Endothelial cell (in vitro differentiated cells): ENCODE results near the gene PGAP1. TPM values are rescaled to one million over a fixed set of nuclear protein-coding genes. Genes with fewer than 3 reads are reported as not detected.

ENCODE experiments used
- DNase-seq: peaks from one replicate; pipeline ENCODE4 v3.0.0; 2021; ENCODE audit warnings: low spot score
- H3K27ac Mint-ChIP-seq: one replicate; pipeline ENCODE4 v1.8.0; 2021; ENCODE audit warnings: mixed read lengths, inconsistent platforms; ENCODE audit not compliant: unreplicated experiment
- H3K27me3 Mint-ChIP-seq: one replicate; pipeline ENCODE4 v1.8.0; 2021; ENCODE audit warnings: mild to moderate bottlenecking, moderate library complexity, mixed read lengths, inconsistent platforms; ENCODE audit not compliant: unreplicated experiment
- H3K36me3 Mint-ChIP-seq: one replicate; pipeline ENCODE4 v1.8.0; 2021; ENCODE audit warnings: mild to moderate bottlenecking, low read depth, mixed read lengths, inconsistent platforms; ENCODE audit not compliant: unreplicated experiment
- H3K4me1 Mint-ChIP-seq: one replicate; pipeline ENCODE4 v1.8.0; 2021; ENCODE audit warnings: mild to moderate bottlenecking, mixed read lengths, inconsistent platforms; ENCODE audit not compliant: unreplicated experiment
- H3K4me3 Mint-ChIP-seq: one replicate; pipeline ENCODE4 v1.8.0; 2021; ENCODE audit warnings: mild to moderate bottlenecking, mixed read lengths, inconsistent platforms; ENCODE audit not compliant: unreplicated experiment
- H3K9me3 Mint-ChIP-seq: one replicate; pipeline ENCODE4 v1.8.0; 2021; ENCODE audit warnings: mixed read lengths, inconsistent platforms; ENCODE audit not compliant: unreplicated experiment
- CTCF ChIP-seq: fragments of 200-600 bp; sonication (generic); IDR thresholded peaks from one replicate; pipeline ENCODE4 v1.5.0; 2021; ENCODE audit warnings: antibody characterized with exemption; ENCODE audit not compliant: unreplicated experiment
- total RNA-seq: library from RNA; stranded (reverse); fragmentation: NEBNext Ultra II Directional; extraction: Animal tissue kit (Norgen Biotek cat#: 25700); gene quantifications from one replicate; pipeline ENCODE4 v1.2.1, GENCODE V29; 2021; ENCODE audit not compliant: unreplicated experiment

Gene PGAP1
- total RNA-seq, 1 donor from 2014 or later: 32.9 TPM

- no peaks in the 10 kb centered on the region for H3K4me1 Mint-ChIP-seq
- DNase-seq: no peak
- TF ChIP-seq CTCF: no peak
- no peaks in the 10 kb centered on the region for H3K36me3 Mint-ChIP-seq
- no peaks in the 10 kb centered on the region for H3K9me3 Mint-ChIP-seq
- no peak overlapping the region for H3K27ac Mint-ChIP-seq
- no peak overlapping the region for H3K4me3 Mint-ChIP-seq
- no peaks in the 10 kb centered on the region for H3K27me3 Mint-ChIP-seq
Measured at GRCh38 chr2:196957881-196958525, 31.5 kb upstream of the PGAP1 start.

- Mint-ChIP-seq H3K4me1 (no peaks in the 10 kb centered on the region), H3K27me3 (no peaks in the 10 kb centered on the region), H3K36me3 (no peaks in the 10 kb centered on the region), H3K9me3 (no peaks in the 10 kb centered on the region), H3K4me3 (no peak overlapping the region), H3K27ac (no peak overlapping the region)
- no peak for TF ChIP-seq CTCF
- no peak for DNase-seq
Measured at GRCh38 chr2:196957442-196957841, 30.9 kb upstream of the PGAP1 start.

- no peaks in the 10 kb centered on the region for H3K36me3 Mint-ChIP-seq
- no peaks in the 10 kb centered on the region for H3K9me3 Mint-ChIP-seq
- H3K27ac Mint-ChIP-seq: no peak overlapping the region
- no peak for DNase-seq
- H3K4me3 Mint-ChIP-seq: no peak overlapping the region
- H3K27me3 Mint-ChIP-seq: no peaks in the 10 kb centered on the region
- no peaks in the 10 kb centered on the region for H3K4me1 Mint-ChIP-seq
- no peak for TF ChIP-seq CTCF
Measured at GRCh38 chr2:196956069-196956468, 29.6 kb upstream of the PGAP1 start.

- DNase-seq: no peak
- Mint-ChIP-seq H3K36me3 (no peaks in the 10 kb centered on the region), H3K4me3 (no peak overlapping the region), H3K9me3 (no peaks in the 10 kb centered on the region), H3K27ac (no peak overlapping the region), H3K4me1 (no peaks in the 10 kb centered on the region), H3K27me3 (no peaks in the 10 kb centered on the region)
- no peak for TF ChIP-seq CTCF
Measured at GRCh38 chr2:196955036-196955435, 28.5 kb upstream of the PGAP1 start.

GRCh38 chr2:196954001-196954400, 27.5 kb upstream of the PGAP1 start:
- Mint-ChIP-seq H3K27me3 (no peaks in the 10 kb centered on the region), H3K4me3 (no peak overlapping the region), H3K4me1 (no peaks in the 10 kb centered on the region), H3K27ac (no peak overlapping the region), H3K36me3 (no peaks in the 10 kb centered on the region), H3K9me3 (no peaks in the 10 kb centered on the region)
- no peak for DNase-seq
- no peak for TF ChIP-seq CTCF
